ENCODE data around the gene FASLG.

DNA sequence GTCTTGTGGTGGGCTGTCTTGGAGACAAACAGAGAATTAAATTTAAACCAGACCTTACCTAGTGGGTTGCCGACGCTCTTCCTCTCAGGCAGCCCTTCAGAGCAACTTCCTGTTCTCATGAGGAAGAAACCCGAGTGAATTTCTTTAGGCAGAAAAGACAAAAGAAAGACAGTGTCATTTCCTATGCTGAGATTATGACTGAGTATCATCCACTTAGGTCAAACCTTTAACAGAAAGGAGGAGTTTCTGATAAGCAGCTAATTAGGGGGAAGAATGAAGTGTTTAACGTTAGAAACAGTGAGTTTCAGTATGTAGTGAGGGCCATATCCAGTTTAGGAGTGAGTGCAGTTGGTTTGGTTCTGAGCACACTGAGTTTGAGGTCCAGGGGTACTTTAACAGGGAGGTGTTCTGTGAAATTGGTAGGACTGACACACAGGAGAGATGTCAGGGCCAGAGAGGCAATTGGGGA, 38.7 kb downstream of the FASLG start:
- no peak for TF ChIP-seq POLR2A (IDR thresholded peaks at IDR 0.05)
- TF ChIP-seq, protein P1, sequence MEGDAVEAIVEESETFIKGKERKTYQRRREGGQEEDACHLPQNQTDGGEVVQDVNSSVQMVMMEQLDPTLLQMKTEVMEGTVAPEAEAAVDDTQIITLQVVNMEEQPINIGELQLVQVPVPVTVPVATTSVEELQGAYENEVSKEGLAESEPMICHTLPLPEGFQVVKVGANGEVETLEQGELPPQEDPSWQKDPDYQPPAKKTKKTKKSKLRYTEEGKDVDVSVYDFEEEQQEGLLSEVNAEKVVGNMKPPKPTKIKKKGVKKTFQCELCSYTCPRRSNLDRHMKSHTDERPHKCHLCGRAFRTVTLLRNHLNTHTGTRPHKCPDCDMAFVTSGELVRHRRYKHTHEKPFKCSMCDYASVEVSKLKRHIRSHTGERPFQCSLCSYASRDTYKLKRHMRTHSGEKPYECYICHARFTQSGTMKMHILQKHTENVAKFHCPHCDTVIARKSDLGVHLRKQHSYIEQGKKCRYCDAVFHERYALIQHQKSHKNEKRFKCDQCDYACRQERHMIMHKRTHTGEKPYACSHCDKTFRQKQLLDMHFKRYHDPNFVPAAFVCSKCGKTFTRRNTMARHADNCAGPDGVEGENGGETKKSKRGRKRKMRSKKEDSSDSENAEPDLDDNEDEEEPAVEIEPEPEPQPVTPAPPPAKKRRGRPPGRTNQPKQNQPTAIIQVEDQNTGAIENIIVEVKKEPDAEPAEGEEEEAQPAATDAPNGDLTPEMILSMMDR (IDR thresholded peaks at IDR 0.05), result no peak
